GM19043 (cell line): ENCODE data around the gene TMOD2.

Experiments used
- ATAC-seq: cut with Tn5 transposase; IDR thresholded peaks from one replicate; pipeline ENCODE4 v1.9.1; 2021; ENCODE audit warnings: low read depth; ENCODE audit not compliant: unreplicated experiment

Gene TMOD2

GRCh38 chr15:51846463-51847230 lies 95.2 kb downstream of the TMOD2 start:
- ATAC-seq, result no peak

GRCh38 chr15:51848811-51849210 lies 97.4 kb downstream of the TMOD2 start:
- no peak for ATAC-seq

- no peak for ATAC-seq
These were observed 98.5 kb downstream of the TMOD2 start for GRCh38 chr15:51849860-51850259.

GRCh38 chr15:51853998-51854397 lies 102.6 kb downstream of the TMOD2 start:
- ATAC-seq, result no peak

GRCh38 chr15:51855612-51856011 lies 104.2 kb downstream of the TMOD2 start:
- ATAC-seq, result no peak

GRCh38 chr15:51856714-51857380 lies 105.5 kb downstream of the TMOD2 start:
- no peak for ATAC-seq

- no peak for ATAC-seq
These were observed 110.4 kb downstream of the TMOD2 start for GRCh38 chr15:51861557-51862359.

GRCh38 chr15:51863131-51863530 lies 111.7 kb downstream of the TMOD2 start:
- no peak for ATAC-seq

GRCh38 chr15:51864408-51865056 lies 113.1 kb downstream of the TMOD2 start:
- ATAC-seq, result no peak

- no peak for ATAC-seq
These were observed 113.9 kb downstream of the TMOD2 start for GRCh38 chr15:51865317-51865716.
